H1 (cell line): ENCODE results near the gene CRTC3. TPM values are rescaled to one million over a fixed set of nuclear protein-coding genes. Genes with fewer than 3 reads are reported as not detected.

Experiments used
- CTCF ChIA-PET: fragments of 300-600 bp; sonication (Branson Sonifier 250); formaldehyde crosslinking; loops from one replicate; lab custom pipeline; 2021; ENCODE audit not compliant: partially characterized antibody; lab: Charles Lee
- POLR2A ChIA-PET: fragments of 300-600 bp; sonication (Branson Sonifier 250); formaldehyde crosslinking; loops from one replicate; lab custom pipeline; 2021; ENCODE audit warnings: inconsistent platforms; ENCODE audit not compliant: partially characterized antibody; lab: Charles Lee
- DNase-seq, 2 experiments: peaks; one replicate each; pipeline versions ENCODE4 v3.0.0 to v3.0.0-alpha.2; 2010 to 2022; ENCODE audit warnings: low spot score in 2 of 2, low read depth in 1 of 2, mixed read lengths in 1 of 2
- FAIRE-seq: peaks from 2 replicates; lab custom pipeline; 2011; peaks lifted over from hg19 to GRCh38; lab: Jason Lieb, UNC
- H2AFZ ChIP-seq: 2 replicates; pipeline ENCODE4 v1.8.1; 2012; ENCODE audit warnings: low read length, inconsistent platforms
- H2AK5ac ChIP-seq: 2 replicates; pipeline ENCODE4 v1.6.1; 2013; ENCODE audit warnings: low read depth, low read length
- H2BK120ac ChIP-seq: replicated peaks from 2 replicates; pipeline ENCODE3; 2013; ENCODE audit warnings: low read depth, low read length, inconsistent platforms
- H2BK12ac ChIP-seq: 2 replicates; pipeline ENCODE4 v1.6.1; 2013; ENCODE audit warnings: low read depth, low read length
- H2BK15ac ChIP-seq: 2 replicates; pipeline ENCODE4 v1.6.1; 2013; ENCODE audit warnings: low read length
- H2BK20ac ChIP-seq: 2 replicates; pipeline ENCODE4 v1.6.1; 2013; ENCODE audit warnings: low read length
- H2BK5ac ChIP-seq: 2 replicates; pipeline ENCODE4 v1.6.1; 2013; ENCODE audit warnings: low read depth, low read length
- H3K14ac ChIP-seq: 2 replicates; pipeline ENCODE4 v1.6.1; 2013; ENCODE audit warnings: inconsistent platforms; ENCODE audit not compliant: insufficient read length
- H3K18ac ChIP-seq: 2 replicates; pipeline ENCODE4 v1.6.1; 2013; ENCODE audit warnings: low read length; ENCODE audit errors: extremely low read depth
- H3K23ac ChIP-seq: 2 replicates; pipeline ENCODE4 v1.6.1; 2013; ENCODE audit warnings: inconsistent platforms; ENCODE audit not compliant: insufficient read length
- H3K23me2 ChIP-seq: 2 replicates; pipeline ENCODE4 v1.6.1; 2013; ENCODE audit warnings: low read depth, low read length
- H3K27ac ChIP-seq: 2 replicates; pipeline ENCODE4 v1.6.1; 2011; ENCODE audit warnings: low read depth, low read length, inconsistent platforms
- H3K27me3 ChIP-seq, 4 experiments: replicated peaks in 1 of 4; 1 replicate in 1 of 4; 2 replicates in 3 of 4; pipeline versions ENCODE4 v1.6.1 to v1.8.1; 2011 to 2013; ENCODE audit warnings: low read length in 3 of 4, mild to moderate bottlenecking in 3 of 4, inconsistent platforms in 2 of 4, mixed read lengths in 2 of 4, moderate library complexity in 1 of 4; ENCODE audit not compliant: control insufficient read depth in 3 of 4, insufficient read depth in 3 of 4; ENCODE audit errors: extremely low read depth in 1 of 4
- H3K36me3 ChIP-seq, 4 experiments: 2 replicates each; pipeline versions ENCODE4 v1.6.1 to v1.8.1; 2011 to 2013; ENCODE audit warnings: mild to moderate bottlenecking in 4 of 4, low read length in 3 of 4, moderate library complexity in 2 of 4, control low read depth in 1 of 4, inconsistent platforms in 1 of 4; ENCODE audit not compliant: insufficient read depth in 4 of 4, control insufficient read depth in 2 of 4
- H3K4ac ChIP-seq: replicated peaks from 2 replicates; pipeline ENCODE3; 2013; ENCODE audit warnings: low read length, low read depth, mixed read lengths, inconsistent platforms; ENCODE audit not compliant: insufficient read length
- H3K4me1 ChIP-seq, 4 experiments: replicated peaks in 1 of 4; 1 replicate in 1 of 4; 2 replicates in 3 of 4; pipeline versions ENCODE4 v1.6.1 to v1.8.1; 2011 to 2013; ENCODE audit warnings: low read length in 3 of 4, inconsistent platforms in 2 of 4, mixed read lengths in 1 of 4; ENCODE audit not compliant: insufficient read depth in 4 of 4, control insufficient read depth in 3 of 4
- H3K4me2 ChIP-seq, 2 experiments: 2 replicates each; pipeline versions ENCODE4 v1.6.1 to v1.8.1; 2011 to 2013; ENCODE audit warnings: low read depth in 2 of 2, low read length in 2 of 2, control low read depth in 1 of 2, inconsistent platforms in 1 of 2, mild to moderate bottlenecking in 1 of 2; ENCODE audit not compliant: insufficient read depth in 1 of 2
- H3K4me3 ChIP-seq, 4 experiments: fragments of 200-600, 300-600 bp in 1 of 4; sonication (generic), shearing (Covaris generic), sonication (Bioruptor Twin) in 1 of 4; 2 replicates each; pipeline versions ENCODE4 v1.5.1 to v1.8.1; 2011 to 2016; ENCODE audit warnings: low read length in 4 of 4, low read depth in 3 of 4, control low read depth in 2 of 4, inconsistent platforms in 2 of 4, mild to moderate bottlenecking in 2 of 4, mixed read lengths in 1 of 4, moderate library complexity in 1 of 4; ENCODE audit not compliant: insufficient read depth in 2 of 4; ENCODE audit errors: extremely low read depth in 1 of 4
- H3K56ac ChIP-seq: replicated peaks from 2 replicates; pipeline ENCODE3; 2013; ENCODE audit warnings: low read depth, mild to moderate bottlenecking, mixed read lengths, low read length, inconsistent platforms; ENCODE audit not compliant: insufficient read length
- H3K79me1 ChIP-seq: 2 replicates; pipeline ENCODE4 v1.6.1; 2013; ENCODE audit warnings: low read depth, low read length, control low read depth
- H3K79me2 ChIP-seq, 2 experiments: 2 replicates each; pipeline versions ENCODE4 v1.6.1 to v1.8.1; 2012 to 2013; ENCODE audit warnings: low read length in 2 of 2, mild to moderate bottlenecking in 2 of 2, inconsistent platforms in 1 of 2; ENCODE audit not compliant: insufficient read depth in 2 of 2, control insufficient read depth in 1 of 2
- H3K9ac ChIP-seq, 4 experiments: replicated peaks in 1 of 4; 1 replicate in 1 of 4; 2 replicates in 3 of 4; pipeline versions ENCODE4 v1.6.1 to v1.8.1; 2011 to 2013; ENCODE audit warnings: low read depth in 3 of 4, low read length in 3 of 4, control low read depth in 2 of 4, mild to moderate bottlenecking in 2 of 4, moderate library complexity in 2 of 4, inconsistent platforms in 1 of 4; ENCODE audit errors: extremely low read depth in 1 of 4
- H3K9me3 ChIP-seq, 2 experiments: 2 replicates each; pipeline versions ENCODE4 v1.6.1 to v1.8.1; 2012 to 2013; ENCODE audit warnings: mild to moderate bottlenecking in 2 of 2, moderate library complexity in 2 of 2, control low read depth in 1 of 2, inconsistent platforms in 1 of 2, low read depth in 1 of 2, low read length in 1 of 2, mixed read lengths in 1 of 2; ENCODE audit not compliant: insufficient read depth in 2 of 2
- H4K20me1 ChIP-seq, 2 experiments: replicated peaks in 1 of 2; 2 replicates each; pipeline versions ENCODE3 to v1.8.1; 2011 to 2013; ENCODE audit warnings: inconsistent platforms in 2 of 2, low read length in 2 of 2, mild to moderate bottlenecking in 1 of 2; ENCODE audit not compliant: insufficient read depth in 2 of 2, control insufficient read depth in 1 of 2
- H4K5ac ChIP-seq: 2 replicates; pipeline ENCODE4 v1.6.1; 2013; ENCODE audit warnings: low read length, low read depth, mixed read lengths, inconsistent platforms; ENCODE audit not compliant: insufficient read length
- H4K8ac ChIP-seq: 2 replicates; pipeline ENCODE4 v1.8.0; 2013; ENCODE audit warnings: mild to moderate bottlenecking, moderate library complexity, low read length, inconsistent platforms; ENCODE audit not compliant: insufficient read depth; ENCODE audit errors: extremely low read depth
- H4K91ac ChIP-seq: replicated peaks from 2 replicates; pipeline ENCODE3; 2013; ENCODE audit warnings: low read length, mixed read lengths, inconsistent platforms; ENCODE audit not compliant: insufficient read length
- GTF2F1 ChIP-seq: IDR thresholded peaks from 2 replicates; pipeline ENCODE4 v1.6.1; 2012; ENCODE audit warnings: low read depth, low read length, improper control_type of control experiment, borderline replicate concordance
- SP4 ChIP-seq: IDR thresholded peaks from 2 replicates; pipeline ENCODE4 v1.6.1; 2012; ENCODE audit warnings: low read length, inconsistent platforms
- WGBS, 2 experiments: shearing (Covaris generic) in 1 of 2; methylation state at CpG; one replicate each; pipeline versions ENCODE4 v1.1.6 to v1.1.7; 2013 to 2015; ENCODE audit warnings: low lambda C conversion rate in 2 of 2, mixed read lengths in 2 of 2, inconsistent platforms in 1 of 2, low coverage in 1 of 2, missing lambda C conversion rate in 1 of 2; ENCODE audit not compliant: insufficient replicate concordance in 2 of 2, insufficient coverage in 1 of 2, insufficient read length in 1 of 2; ENCODE audit errors: extremely low coverage in 1 of 2, missing lambda C conversion rate in 1 of 2; 5-methylcytosine and 5-hydroxymethylcytosine counted together
- polyA plus RNA-seq, 7 experiments: library from polyadenylated mRNA; depleted of rRNA in 3 of 7; stranded (reverse) in 5 of 7; unstranded in 2 of 7; fragments of >200 nt in 5 of 7; fragments of 200-250 nt in 2 of 7; gene quantifications; 1 replicate in 5 of 7; 2 replicates in 1 of 7; 4 replicates in 1 of 7; pipeline versions ENCODE4 v1.2.1 to v1.2.3, GENCODE V29; 2011 to 2013; ENCODE audit warnings: missing spikeins in 2 of 7, mixed read lengths in 2 of 7
- total RNA-seq: library from RNA; stranded (reverse); fragmentation: NEBNext Ultra II Directional; extraction: Animal tissue kit (Norgen Biotek cat#: 25700); gene quantifications from 2 replicates; pipeline ENCODE4 v1.2.1, GENCODE V29; 2021

Gene CRTC3
- total and polyA plus RNA-seq, 2 of the 8 experiments (the other 6 are each of a cell fraction or from before 2014, with no cell fraction given), result 5.0 to 5.3 TPM

- Histone ChIP-seq H3K4me2 (no peak overlapping the region), H3K79me1 (no peaks in the 10 kb centered on the region), H2BK5ac (no peak overlapping the region), H3K4ac (no peak overlapping the region)
- TF ChIP-seq SP4 (no peak), GTF2F1 (no peak)
- TF ChIP-seq, all 59 proteins: peak for 0
- Histone ChIP-seq H2BK120ac (no peak overlapping the region), H3K23me2 (no peaks in the 10 kb centered on the region), H2BK12ac (no peak overlapping the region), H2AFZ (no peak overlapping the region), H3K14ac (no peak overlapping the region), H2BK20ac (no peak overlapping the region), H4K5ac (no peak overlapping the region), H4K91ac (no peak overlapping the region), H3K18ac (no peak overlapping the region), H3K56ac (no peak overlapping the region), H3K4me1 (no peaks in the 10 kb centered on the region; a peak in 1 of 7 replicates), H4K20me1 (peaks cover 0 to 2% of the 10 kb centered on the region in 2 experiments), H3K9me3 (no peaks in the 10 kb centered on the region), H3K27me3 (no peaks in the 10 kb centered on the region), H3K36me3 (no peaks in the 10 kb centered on the region; a peak in 2 of 8 replicates), H3K79me2 (no peaks in the 10 kb centered on the region), H2AK5ac (no peak overlapping the region), H3K4me3 (no peak overlapping the region), H3K9ac (no peak overlapping the region), H4K8ac (no peak overlapping the region), H2BK15ac (no peak overlapping the region), H3K23ac (no peak overlapping the region), H3K27ac (no peak overlapping the region)
- FAIRE-seq (no peak), DNase-seq (no peak)
- 96% methylated on average over 12 of the region's 12 CpGs; no CpG with 5 or more reads in 1 of the 2 experiments for WGBS, 2 experiments
- CTCF ChIA-PET, result interaction anchor here (1.0 to 1.8 kb wide), 5 partner anchors 9 to 26 kb away, joined by 3 to 6 read pairs (median 3); no protein-coding TSS in a partner anchor
- POLR2A ChIA-PET, result no interaction called here
Observed at GRCh38 chr15:90629217-90629616, 99.5 kb downstream of the CRTC3 start.
